IPS-NIHi7 (cell line): Measurements from ENCODE around the gene MBNL1.
"Not testable (repeated sequence)": the region's sequence is repeated elsewhere in the genome, so short reads cannot be mapped to it uniquely, and the experiment has no call there.

Source experiments
- DNase-seq: peaks from one replicate; pipeline ENCODE4 v3.0.0; 2012; ENCODE audit warnings: mixed read lengths; ENCODE audit errors: extremely low spot score

The MBNL1 gene

GRCh38 chr3:152319831-152320617 lies 51.3 kb downstream of the MBNL1 start:
- no peak for DNase-seq

GRCh38 chr3:152321200-152321954 lies 52.6 kb downstream of the MBNL1 start:
- DNase-seq: no peak

GRCh38 chr3:152321955-152322377 lies 53.2 kb downstream of the MBNL1 start:
- DNase-seq: no peak

- DNase-seq: no peak
Observed at GRCh38 chr3:152322756-152323155, 54.0 kb downstream of the MBNL1 start.

- no peak for DNase-seq
Observed at GRCh38 chr3:152323834-152324233, 55.1 kb downstream of the MBNL1 start.

GRCh38 chr3:152325136-152325535 lies 56.4 kb downstream of the MBNL1 start:
- DNase-seq: no peak

- no peak for DNase-seq
Observed at GRCh38 chr3:152327203-152327602, 58.5 kb downstream of the MBNL1 start.

- no peak for DNase-seq
Observed at GRCh38 chr3:152328841-152329240, 60.1 kb downstream of the MBNL1 start.

GRCh38 chr3:152330559-152330958 lies 61.8 kb downstream of the MBNL1 start:
- DNase-seq: no peak

- no peak for DNase-seq
Observed at GRCh38 chr3:152331018-152331541, 62.4 kb downstream of the MBNL1 start.

- DNase-seq: no peak
Observed at GRCh38 chr3:152331998-152332397, 63.3 kb downstream of the MBNL1 start.

- DNase-seq: no peak
Observed at GRCh38 chr3:152333928-152334327, 65.2 kb downstream of the MBNL1 start.

- DNase-seq: no peak
Observed at GRCh38 chr3:152334761-152335160, 66.0 kb downstream of the MBNL1 start.

- DNase-seq: no peak
Observed at GRCh38 chr3:152335273-152335672, 66.5 kb downstream of the MBNL1 start.

- DNase-seq: not testable (repeated sequence)
Observed at GRCh38 chr3:152337337-152337736, 68.6 kb downstream of the MBNL1 start.

GRCh38 chr3:152338159-152338720 lies 69.5 kb downstream of the MBNL1 start:
- DNase-seq: no peak

GRCh38 chr3:152339881-152340505 lies 71.3 kb downstream of the MBNL1 start:
- DNase-seq: no peak

- DNase-seq: no peak
Observed at GRCh38 chr3:152345233-152345632, 76.5 kb downstream of the MBNL1 start.

- no peak for DNase-seq
Observed at GRCh38 chr3:152346058-152346457, 77.3 kb downstream of the MBNL1 start.

- no peak for DNase-seq
Observed at GRCh38 chr3:152346740-152347139, 78.0 kb downstream of the MBNL1 start.

GRCh38 chr3:152348436-152349177 lies 79.9 kb downstream of the MBNL1 start:
- no peak for DNase-seq
